NCI-H187 treated with DMSO at 0.1 percent for 48 hours (cell line): ENCODE measurements around the gene CMTM4.
"Not testable (repeated sequence)": the region's sequence is repeated elsewhere in the genome, so short reads cannot be mapped to it uniquely, and the experiment has no call there.

Source experiments
- DNase-seq: peaks from one replicate; lab custom pipeline; 2025; lab: John Stamatoyannopoulos, UW

Gene CMTM4

DNA sequence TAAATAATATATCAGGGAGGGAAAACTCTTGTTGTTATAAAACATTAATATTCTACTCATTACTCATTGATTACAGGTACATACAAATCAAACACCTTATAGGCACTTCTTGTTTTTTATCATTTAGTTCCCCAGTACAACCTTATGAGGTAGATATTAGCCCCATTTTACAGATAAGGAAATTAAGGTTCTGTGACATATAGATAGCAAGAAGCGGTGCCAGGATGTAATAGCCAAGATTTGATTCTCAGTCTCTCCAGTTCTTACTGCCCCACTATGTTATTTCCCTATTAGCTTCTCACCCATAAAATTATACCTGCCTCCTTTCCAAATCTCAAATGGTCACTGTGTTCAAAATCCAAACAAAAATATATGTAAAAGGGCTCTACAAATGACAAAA lies 55.2 kb downstream of the CMTM4 start:
- no peak for DNase-seq

DNA sequence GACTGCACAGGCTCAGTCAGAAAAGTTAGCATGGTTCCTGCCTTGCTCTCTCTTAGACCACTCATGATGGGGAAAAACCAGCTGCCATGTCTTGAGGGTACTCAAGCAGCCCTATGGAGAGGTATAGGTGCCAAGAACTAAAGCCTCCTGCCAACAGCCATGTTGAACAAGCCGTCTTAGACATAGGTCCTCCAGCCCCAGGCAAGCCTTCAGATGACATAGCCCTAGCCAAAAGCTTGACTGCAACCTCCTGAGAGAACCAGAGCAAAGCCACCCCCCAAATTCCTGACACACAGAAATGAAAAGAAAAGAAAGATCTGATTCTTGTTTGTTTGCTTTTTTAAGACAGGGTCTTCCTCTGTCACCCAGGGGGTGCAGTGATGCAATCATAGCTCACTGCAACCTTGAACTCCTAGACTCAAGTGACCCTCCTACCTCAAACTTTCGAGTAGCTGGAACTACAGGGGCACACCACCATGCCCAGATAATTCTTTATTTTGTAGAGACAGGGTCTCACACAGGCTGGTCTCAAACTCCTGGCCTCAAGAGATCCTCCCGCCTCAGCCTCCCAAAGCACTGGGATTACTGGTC lies 55.7 kb downstream of the CMTM4 start:
- DNase-seq: no peak

DNA sequence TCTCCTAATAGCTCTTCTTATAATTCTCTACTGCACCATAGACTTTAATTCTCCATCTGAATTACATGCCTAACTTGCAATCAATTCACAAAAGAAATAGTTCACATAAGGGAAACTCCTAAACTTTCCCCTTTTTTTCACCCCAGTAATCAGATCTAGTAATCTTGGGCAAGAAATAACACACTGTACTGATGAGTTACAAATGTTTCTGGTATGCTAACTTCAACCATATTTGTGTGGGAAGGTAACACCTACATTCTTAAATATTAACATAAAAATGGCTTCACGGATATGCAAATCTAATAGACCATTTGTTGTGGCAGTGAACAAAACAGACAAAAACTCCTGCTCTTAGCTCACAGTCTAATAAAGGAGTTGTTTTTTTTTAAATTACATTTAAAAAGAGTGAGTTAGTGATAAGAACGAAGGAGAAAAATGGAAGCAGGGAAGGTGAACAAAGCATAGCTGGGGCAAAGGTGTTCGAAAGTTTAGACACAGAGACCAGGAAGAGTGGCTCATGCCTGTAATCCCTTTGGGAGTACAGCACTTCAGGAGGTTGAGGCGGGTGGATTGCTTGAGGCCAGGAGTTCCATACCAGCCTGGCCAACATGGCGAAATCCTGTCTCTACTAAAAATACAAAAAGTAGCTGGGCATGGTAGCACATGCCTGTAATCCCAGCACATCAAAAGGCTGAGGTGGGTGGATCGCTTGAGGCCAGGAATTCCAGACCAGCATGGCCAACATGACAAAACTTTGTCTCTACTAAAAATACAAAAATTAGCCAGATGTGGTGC lies 57.3 kb downstream of the CMTM4 start:
- DNase-seq: no peak

DNA sequence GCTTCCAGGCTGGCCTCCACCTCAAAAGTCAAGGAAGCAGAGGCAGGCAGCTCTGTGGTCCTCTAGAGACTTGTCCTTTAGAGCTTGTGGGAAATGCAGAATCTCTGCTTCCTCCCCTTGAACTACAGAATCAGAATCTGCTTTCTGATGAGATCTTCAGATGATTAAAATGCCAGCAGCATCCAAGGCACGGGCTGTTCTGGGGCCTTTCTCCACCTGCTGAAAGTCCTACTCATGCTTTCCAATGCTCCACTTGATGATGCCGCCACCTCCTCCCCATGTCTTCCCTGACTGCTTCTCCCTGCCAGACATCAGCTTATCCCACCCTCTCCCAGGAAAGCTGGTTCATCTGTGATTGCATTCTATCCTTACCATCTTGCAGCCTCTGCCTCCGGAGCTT lies 58.7 kb downstream of the CMTM4 start:
- DNase-seq: no peak

DNA sequence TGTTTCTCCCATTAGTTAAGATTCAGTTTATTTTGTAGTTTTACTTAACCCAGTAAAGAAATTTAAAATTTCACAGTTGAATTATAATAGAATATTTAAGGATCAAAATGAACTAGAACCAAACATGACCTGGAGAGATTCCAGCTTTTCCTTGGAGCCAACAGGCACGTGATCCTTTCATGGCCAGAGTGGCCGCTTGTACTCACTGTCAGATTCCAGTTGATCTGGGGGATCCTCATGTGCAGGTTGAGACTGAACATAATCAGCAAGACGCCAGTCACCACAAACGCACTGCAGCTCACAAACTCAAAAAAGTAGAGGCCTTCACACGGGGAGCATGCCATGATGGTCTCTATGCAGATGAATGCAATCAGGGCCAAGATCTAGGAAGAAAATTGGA lies 60.3 kb downstream of the CMTM4 start:
- DNase-seq: no peak

DNA sequence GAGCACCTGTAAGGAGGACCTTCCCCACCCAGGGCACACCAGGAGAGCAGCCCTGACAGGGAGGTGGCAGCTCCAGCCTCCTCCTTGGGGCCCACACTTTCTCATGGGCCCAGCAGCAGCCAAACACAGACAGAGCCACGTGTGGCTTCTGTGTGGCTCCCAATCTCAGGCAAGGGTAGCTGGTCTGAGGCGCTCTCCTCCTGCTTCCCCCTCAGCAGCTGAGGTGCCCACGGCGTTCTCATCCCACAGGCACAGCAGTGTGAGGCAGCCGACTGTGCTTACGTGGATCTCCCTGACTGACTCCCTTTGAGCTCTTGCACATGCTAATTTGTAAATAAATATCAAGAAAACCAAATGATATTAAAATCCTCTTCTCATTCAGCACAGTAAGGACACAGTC lies 61.1 kb downstream of the CMTM4 start:
- no peak for DNase-seq

DNA sequence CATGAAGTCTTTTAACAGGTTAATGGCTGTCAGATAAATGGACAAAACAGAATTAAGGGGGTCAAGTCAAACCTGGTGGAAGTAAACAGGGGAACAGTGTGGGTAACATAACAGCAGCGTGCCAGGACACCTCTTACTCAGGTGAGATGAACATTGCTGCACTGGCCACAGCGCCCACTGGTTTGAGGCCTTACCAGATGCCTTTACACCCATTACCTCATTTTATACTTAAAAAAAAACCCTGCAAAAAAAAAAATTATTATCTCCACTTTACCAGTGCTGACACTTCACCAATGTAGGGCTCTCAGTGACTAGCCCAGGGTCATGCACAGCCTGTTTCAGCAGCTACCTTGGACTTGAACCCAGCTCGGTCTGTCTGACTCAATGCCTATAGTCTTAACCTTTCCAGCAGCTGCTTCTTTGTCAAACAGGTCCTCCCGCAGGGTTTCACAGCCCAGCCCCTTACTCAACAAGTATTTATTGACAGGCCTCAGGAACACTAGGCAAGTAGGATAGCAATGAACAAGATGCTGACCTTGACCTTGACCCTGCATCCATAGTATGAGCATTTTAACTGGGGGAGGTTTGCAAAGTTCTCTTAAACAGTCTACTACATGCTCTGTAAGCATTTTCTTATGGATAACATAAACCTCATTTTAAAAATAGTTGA lies 61.9 kb downstream of the CMTM4 start:
- DNase-seq: no peak

DNA sequence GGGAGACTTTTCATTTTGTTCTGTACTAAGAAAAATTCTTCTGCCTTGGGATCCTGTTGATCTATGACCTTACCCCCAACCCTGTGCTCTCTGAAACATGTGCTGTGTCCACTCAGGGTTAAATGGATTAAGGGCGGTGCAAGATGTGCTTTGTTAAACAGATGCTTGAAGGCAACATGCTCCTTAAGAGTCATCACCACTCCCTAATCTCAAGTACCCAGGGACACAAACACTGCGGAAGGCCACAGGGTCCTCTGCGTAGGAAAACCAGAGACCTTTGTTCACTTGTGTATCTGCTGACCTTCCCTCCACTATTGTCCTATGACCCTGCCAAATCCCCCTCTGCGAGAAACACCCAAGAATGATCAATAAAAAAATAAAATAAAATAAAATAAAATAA lies 65.0 kb downstream of the CMTM4 start:
- DNase-seq: not testable (repeated sequence)

DNA sequence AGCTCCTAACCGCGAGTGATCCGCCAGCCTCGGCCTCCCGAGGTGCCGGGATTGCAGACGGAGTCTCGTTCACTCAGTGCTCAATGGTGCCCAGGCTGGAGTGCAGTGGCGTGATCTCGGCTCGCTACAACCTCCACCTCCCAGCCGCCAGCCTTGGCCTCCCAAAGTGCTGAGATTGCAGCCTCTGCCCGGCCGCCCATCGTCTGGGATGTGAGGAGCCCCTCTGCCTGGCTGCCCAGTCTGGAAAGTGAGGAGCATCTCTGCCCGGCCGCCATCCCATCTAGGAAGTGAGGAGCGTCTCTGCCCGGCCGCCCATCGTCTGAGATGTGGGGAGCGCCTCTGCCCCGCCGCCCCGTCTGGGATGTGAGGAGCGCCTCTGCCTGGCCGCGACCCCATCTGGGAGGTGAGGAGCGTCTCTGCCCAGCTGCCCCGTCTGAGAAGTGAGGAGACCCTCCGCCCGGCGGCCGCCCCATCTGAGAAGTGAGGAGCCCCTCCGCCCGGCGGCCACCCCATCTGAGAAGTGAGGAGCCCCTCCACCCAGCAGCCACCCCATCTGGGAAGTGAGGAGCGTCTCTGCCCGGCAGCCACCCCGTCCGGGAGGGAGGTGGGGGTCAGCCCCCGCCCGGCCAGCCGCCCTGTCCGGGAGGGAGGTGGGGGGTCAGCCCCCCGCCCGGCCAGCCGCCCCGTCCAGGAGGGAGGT lies 65.8 kb downstream of the CMTM4 start:
- DNase-seq: not testable (repeated sequence)

DNA sequence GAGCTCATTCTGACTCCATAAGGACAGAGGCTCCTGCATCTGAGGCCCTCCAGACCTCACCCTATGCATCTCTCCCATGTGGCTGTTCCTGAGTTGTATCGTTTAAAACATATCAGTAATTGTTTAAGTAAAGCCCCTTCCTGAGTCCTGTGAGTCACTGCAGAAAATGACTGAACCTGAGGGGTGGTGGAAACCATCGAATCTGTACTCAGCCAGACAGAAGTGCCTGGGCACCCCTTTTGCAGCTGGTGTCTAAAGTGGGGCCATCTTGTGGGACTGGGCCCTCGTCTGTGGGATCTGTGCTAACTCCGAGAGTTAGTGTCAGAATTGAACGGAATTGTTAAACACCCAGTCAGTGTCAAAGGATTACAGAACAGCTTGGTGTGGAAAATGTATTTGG lies 66.7 kb downstream of the CMTM4 start:
- DNase-seq: no peak

DNA sequence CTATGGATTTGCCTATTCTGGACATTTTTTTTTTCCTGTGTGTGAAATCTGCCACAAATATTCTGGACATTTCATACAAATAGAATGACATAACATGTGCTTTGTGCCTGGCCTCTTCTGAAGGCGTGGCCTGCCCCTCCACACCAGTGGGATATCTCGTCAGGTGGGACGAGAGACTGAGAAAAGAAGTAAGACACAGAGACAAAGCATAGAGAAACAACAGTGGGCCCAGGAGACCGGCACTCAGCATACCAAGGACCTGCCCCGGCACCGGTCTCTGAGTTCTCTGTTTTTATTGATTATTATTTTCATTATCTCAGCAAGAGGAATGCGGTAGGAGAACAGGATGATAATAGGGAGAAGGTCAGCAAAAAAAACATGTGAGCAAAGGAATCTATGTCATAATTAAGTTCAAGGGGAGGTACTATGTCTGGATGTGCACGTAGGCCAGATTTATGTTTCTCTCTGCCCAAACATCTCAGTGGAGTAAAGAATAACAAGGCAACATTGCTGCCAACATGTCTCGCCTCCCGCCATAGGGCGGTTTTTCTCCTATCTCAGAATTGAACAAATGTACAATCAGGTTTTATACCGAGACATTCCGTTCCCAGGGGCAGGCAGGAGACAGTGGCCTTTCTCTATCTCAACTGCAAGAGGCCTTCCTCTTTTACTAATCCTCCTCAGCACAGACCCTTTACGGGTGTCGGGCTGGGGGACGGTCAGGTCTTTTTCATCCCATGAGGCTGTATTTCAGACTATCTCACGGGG lies 68.7 kb downstream of the CMTM4 start:
- DNase-seq: not testable (repeated sequence)

DNA sequence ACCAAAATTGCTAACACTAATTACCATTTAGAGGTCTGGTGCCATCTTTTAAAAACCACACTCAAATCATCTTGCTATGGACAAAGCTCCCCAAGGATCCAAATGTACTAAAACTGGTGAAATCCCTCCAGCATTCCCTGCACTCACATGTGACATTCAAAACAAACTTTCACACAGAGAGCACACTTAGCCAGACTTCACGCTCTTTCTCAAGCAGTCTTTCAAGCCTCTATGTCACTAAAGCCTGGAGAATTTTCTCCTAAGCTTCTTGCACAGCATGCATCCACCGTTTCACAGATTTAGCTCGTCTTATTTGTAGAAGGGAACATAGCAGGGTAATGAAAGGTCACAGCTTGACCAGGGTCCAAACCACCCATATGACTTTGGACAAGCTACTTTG lies 72.8 kb downstream of the CMTM4 start:
- no peak for DNase-seq

DNA sequence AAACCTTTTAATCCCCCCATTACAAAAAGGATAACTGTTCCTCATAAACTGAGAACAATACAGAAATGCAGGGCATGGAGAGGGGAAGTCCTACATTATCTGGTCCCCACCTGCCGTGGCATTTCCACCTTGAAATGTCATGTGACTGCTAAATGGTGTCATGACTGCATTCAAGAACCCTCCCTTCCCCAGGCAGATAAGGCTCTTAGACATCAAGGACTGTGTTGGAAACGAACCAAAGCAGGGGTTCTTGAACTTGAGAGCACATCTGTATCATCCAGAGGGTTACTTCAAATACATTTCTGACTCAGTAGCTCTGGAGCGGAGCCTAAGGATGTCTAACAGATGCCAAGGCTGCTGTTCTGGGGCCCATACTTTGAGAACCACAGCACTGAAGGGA lies 73.7 kb downstream of the CMTM4 start:
- DNase-seq: no peak

DNA sequence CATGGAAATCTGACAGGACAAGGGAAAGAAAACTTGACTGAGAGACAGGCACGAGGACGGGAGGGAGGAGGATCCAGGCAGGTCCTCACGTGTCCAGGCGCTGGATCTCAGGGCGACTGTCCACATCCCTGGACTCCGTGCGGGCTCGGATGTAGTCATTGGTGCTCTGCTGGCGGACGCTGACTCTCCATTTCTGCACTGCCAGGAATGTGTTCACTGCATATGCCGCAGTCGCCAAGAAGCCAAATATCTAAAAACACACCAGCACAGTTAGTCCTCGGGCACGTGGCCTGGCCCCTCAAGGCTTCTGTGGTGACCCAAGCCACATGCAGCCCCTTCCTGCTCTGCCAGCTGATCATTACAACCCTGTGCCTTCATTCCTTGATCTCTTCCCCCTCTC lies 74.6 kb downstream of the CMTM4 start:
- no peak for DNase-seq

DNA sequence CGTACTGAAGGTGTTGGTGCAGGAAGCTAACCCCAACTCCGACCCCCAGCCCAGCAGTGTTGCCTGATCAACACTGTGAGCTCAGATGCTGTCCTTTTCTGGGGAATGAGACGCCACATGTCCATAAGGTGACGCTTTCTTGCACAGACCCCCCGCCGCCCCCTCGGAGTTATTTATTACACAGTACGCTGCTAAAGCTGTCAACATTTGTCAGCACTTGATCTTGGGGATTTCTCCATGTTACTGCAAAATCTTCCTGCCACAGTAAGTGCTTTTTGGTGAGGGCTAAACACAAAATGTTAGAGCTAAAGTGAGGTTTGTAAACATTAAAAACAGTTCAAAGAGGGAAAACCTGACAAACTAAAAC lies 76.1 kb downstream of the CMTM4 start:
- no peak for DNase-seq

DNA sequence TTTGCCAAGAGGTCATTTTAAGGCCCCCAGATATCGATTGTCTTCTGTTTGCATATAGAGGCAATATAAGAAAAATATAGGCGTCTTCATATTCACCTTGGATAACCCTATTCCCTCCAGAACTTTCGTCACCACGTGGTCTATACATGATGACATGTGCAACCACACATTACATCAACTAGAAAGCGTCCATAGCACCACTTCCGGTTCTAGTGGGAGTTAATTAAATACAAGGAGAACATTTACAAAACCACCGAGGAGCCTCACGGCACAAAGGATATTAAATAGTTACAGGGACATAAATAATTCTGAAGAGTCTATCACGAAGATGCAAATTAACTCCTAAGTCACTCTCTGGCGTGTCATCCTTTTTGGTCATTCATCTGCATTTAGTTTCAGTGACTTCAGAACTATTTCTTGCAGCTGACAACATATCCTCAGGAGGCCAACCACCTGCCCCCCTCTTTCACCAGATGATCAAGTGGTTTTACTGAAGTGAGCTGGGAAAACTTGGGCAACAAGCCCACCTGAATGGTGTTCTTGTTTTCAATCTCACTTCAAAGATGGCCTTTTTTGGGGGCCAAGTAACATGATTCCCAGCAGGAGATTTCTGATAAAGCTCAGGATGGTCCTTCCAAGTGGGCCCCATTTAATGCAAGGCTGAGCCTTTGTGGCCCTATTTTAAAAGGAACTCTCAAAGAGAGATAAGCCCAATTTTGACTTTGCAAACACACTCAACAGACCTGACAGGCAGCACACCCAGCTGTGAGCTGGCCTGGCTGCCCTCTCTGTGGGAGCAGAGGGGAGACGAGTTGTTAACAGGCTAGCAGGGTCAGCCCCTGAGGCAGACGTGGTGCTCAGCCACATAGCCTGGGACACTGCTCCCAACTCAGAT lies 76.8 kb downstream of the CMTM4 start:
- DNase-seq: no peak

DNA sequence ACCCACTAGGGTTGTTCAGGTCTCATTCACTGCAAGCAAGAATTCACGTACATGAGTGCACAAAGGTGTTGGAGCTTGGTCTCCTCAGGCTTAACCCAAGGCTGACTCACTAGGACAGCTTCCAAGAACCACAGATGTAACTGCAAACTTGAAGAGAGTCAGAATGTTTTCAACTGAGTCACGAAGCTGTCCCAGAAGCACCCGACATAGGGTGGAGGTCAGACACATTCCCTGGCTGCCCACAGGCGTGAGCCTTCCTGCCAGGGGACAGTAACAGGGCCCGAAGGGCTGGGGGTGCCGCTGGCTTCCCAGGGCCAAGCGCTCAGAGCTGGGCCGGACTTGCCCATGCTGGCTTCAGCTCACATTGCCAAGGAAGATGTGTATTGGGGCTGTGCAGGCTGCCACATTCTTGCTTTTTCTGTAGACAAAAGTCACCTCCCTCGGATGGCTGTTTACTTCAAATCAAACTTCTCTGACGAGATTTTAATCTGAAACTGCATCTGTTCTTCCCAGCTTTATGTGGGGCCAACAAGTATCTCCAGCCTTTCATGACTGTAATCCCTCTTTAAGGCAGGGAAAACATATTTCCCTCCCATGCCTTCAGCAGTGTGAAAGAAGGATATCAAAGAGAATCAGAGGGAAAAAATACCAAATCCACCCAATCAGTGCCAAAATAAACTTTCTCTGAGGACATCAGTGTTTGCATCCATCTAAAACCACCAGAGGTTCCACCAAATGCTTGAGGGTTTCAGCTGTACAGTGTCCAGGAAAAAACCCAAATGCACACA lies 77.8 kb downstream of the CMTM4 start:
- no peak for DNase-seq

DNA sequence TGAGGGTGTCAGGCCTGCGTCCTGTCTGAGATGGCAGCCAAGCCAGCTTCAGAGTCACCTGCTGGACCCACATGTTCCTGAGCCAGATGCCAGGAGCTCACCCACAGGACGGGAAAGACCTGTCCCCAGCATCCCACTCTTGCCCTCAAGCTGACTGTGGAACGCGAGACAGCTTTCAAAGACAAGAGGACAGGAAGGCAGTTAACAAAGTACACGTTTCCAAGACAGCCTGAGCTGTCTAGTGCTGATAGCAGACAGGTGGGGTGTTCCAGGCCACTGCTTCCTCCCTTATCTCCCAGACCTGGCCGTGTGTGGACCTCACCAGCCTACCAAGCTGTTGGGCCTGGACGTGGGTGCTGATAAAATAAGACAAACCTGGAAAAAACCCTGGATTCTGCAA lies 78.8 kb downstream of the CMTM4 start:
- no peak for DNase-seq

DNA sequence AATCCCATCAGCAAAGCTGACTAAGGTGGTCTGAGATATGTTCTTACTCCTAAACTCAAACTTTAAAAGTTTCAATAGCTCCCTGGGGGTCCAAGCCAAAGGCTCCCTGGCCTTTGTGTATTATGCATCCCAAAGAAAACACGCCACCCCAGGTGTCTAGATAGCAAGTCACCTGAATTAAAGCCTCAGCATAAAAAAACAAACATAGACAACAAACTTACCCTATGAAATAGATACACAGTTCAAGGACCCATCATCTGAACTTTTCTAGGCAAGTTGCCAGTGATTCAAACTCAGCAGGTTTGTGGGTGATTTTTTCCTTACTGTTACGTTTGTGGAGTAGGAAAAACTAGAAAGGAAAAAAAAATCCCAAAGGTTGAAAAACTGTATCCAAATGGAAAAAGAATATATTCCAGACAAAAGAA lies 79.5 kb downstream of the CMTM4 start:
- DNase-seq: no peak

DNA sequence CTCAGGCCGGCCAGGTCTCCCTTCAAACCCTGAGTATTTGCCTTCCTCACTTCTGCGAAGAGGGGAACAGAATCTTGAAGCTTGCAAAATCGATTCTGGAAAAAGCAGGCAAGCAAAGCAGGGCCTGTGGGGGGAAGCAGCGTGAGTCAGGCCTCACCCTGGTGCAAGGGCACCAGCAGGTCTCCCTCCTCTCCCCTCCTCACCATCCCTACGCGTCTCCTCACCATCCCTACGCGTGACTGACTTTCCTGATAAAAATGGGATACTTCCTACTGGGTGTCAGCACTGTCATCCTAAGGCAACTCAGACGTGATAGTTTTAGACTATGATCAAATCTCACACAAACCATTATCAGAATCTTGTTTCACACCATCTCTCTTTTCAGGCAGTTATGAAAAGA lies 80.0 kb downstream of the CMTM4 start:
- DNase-seq: no peak
